SK-N-SH (cell line): Measurements from ENCODE around the gene BRINP3. TPM values are rescaled to one million over a fixed set of nuclear protein-coding genes. Genes with fewer than 3 reads are reported as not detected.
A peak's percentile ranks its signal among the peaks of the same experiment; 100 is the strongest.

Source experiments
- CTCF ChIA-PET: fragments of 300-600, 350-600 bp; formaldehyde crosslinking; extraction: SDS; loops from one replicate; lab custom pipeline; 2021; lab: Yijun Ruan, JAX
- POLR2A ChIA-PET: fragments of 350-600 bp; sonication (Branson Sonifier 250); formaldehyde crosslinking; extraction: SDS; loops from one replicate; lab custom pipeline; 2020; ENCODE audit warnings: antibody characterized with exemption, inconsistent platforms; lab: Yijun Ruan, JAX
- DNase-seq: peaks from one replicate; pipeline ENCODE4 v3.0.0; 2012
- H2AFZ ChIP-seq: fragments of 200-600 bp; sonication (generic); 2 replicates; pipeline ENCODE4 v1.8.1; 2016; ENCODE audit warnings: antibody characterized with exemption, mild to moderate bottlenecking, low read depth
- H3F3A ChIP-seq: fragments of 200-600 bp; sonication (generic); replicated peaks from 2 replicates; pipeline ENCODE3; 2016; ENCODE audit warnings: antibody characterized with exemption, mild to moderate bottlenecking; ENCODE audit not compliant: insufficient read depth
- H3K27ac ChIP-seq, 2 experiments: fragments of 200-500 bp in 1 of 2; fragments of 200-600 bp in 1 of 2; sonication (Bioruptor generic) in 1 of 2; sonication (generic), shearing (Covaris generic) in 1 of 2; 2 replicates each; pipeline versions ENCODE4 v1.5.1 to v1.6.1; 2014 to 2016; ENCODE audit warnings: low read depth in 2 of 2, inconsistent platforms in 1 of 2, low read length in 1 of 2, mild to moderate bottlenecking in 1 of 2, mixed read lengths in 1 of 2
- H3K27me3 ChIP-seq: fragments of 200-600 bp; sonication (generic), shearing (Covaris generic); 2 replicates; pipeline ENCODE4 v1.6.1; 2016; ENCODE audit warnings: mixed run types; ENCODE audit not compliant: insufficient read depth
- H3K36me3 ChIP-seq, 2 experiments: fragments of 200-500 bp in 1 of 2; fragments of 200-600 bp in 1 of 2; sonication (Bioruptor generic) in 1 of 2; sonication (generic) in 1 of 2; replicated peaks in 1 of 2; 2 replicates each; pipeline versions ENCODE3 to v1.5.1; 2014 to 2016; ENCODE audit warnings: low read length in 1 of 2, mild to moderate bottlenecking in 1 of 2; ENCODE audit not compliant: insufficient read depth in 2 of 2, control insufficient read depth in 1 of 2
- H3K4me1 ChIP-seq, 2 experiments: fragments of 200-500 bp in 1 of 2; fragments of 200-600 bp in 1 of 2; sonication (Bioruptor generic) in 1 of 2; sonication (generic), shearing (Covaris generic) in 1 of 2; 2 replicates each; pipeline versions ENCODE4 v1.5.1 to v1.6.1; 2014 to 2016; ENCODE audit warnings: low read depth in 1 of 2, low read length in 1 of 2, mixed run types in 1 of 2; ENCODE audit not compliant: insufficient read depth in 2 of 2, control insufficient read depth in 1 of 2
- H3K4me2 ChIP-seq: fragments of 200-600 bp; sonication (generic), shearing (Covaris generic); 2 replicates; pipeline ENCODE4 v1.6.1; 2017; ENCODE audit warnings: mixed run types
- H3K4me3 ChIP-seq, 2 experiments: fragments of 200-500 bp in 1 of 2; fragments of 200-600 bp in 1 of 2; sonication (Bioruptor generic) in 1 of 2; sonication (generic), shearing (Covaris generic) in 1 of 2; 2 replicates each; pipeline versions ENCODE4 v1.5.1 to v1.8.1; 2014 to 2016; ENCODE audit warnings: low read depth in 2 of 2, inconsistent platforms in 1 of 2, low read length in 1 of 2, mild to moderate bottlenecking in 1 of 2, mixed read lengths in 1 of 2, moderate library complexity in 1 of 2
- H3K79me2 ChIP-seq: fragments of 200-600 bp; sonication (generic); 2 replicates; pipeline ENCODE4 v1.8.1; 2017; ENCODE audit warnings: mild to moderate bottlenecking; ENCODE audit not compliant: insufficient read depth
- H3K9ac ChIP-seq: fragments of 200-600 bp; sonication (generic); 2 replicates; pipeline ENCODE4 v1.6.1; 2017; ENCODE audit warnings: mixed run types
- H3K9me2 ChIP-seq: fragments of 200-600 bp; sonication (generic); 2 replicates; pipeline ENCODE4 v1.6.1; 2017; ENCODE audit warnings: mixed run types
- H3K9me3 ChIP-seq: fragments of 200-600 bp; sonication (generic); 2 replicates; pipeline ENCODE4 v1.6.1; 2017; ENCODE audit warnings: mixed run types, mild to moderate bottlenecking, moderate library complexity
- H4K20me1 ChIP-seq: fragments of 200-600 bp; sonication (generic); 2 replicates; pipeline ENCODE4 v1.6.1; 2017; ENCODE audit warnings: mild to moderate bottlenecking, mixed run types; ENCODE audit not compliant: insufficient read depth
- CHD2 ChIP-seq: fragments of 150-350 bp; IDR thresholded peaks from 2 replicates; pipeline ENCODE4 v1.6.1; 2018; ENCODE audit warnings: low read length; ENCODE audit not compliant: partially characterized antibody
- ELF1 ChIP-seq: IDR thresholded peaks from 2 replicates; pipeline ENCODE4 v1.4.0; 2012
- EP300 ChIP-seq, 2 experiments: IDR thresholded peaks; 2 replicates each; pipeline versions ENCODE4 v1.4.0 to v1.6.1; 2012; ENCODE audit warnings: borderline replicate concordance in 1 of 2, low read depth in 1 of 2, low read length in 1 of 2
- FOXJ3 ChIP-seq: sonication (generic); formaldehyde crosslinking; IDR thresholded peaks from 2 replicates; pipeline ENCODE4 v1.5.1; 2020; ENCODE audit warnings: mild to moderate bottlenecking, missing genetic modification reagents
- FOXM1 ChIP-seq: IDR thresholded peaks from 2 replicates; pipeline ENCODE4 v1.4.0; 2012; ENCODE audit warnings: low read depth, mild to moderate bottlenecking
- GABPA ChIP-seq: IDR thresholded peaks from 2 replicates; pipeline ENCODE4 v1.4.0; 2012; ENCODE audit warnings: low read depth, mild to moderate bottlenecking
- GATA2 ChIP-seq: sonication (generic); formaldehyde crosslinking; IDR thresholded peaks from 2 replicates; pipeline ENCODE4 v1.5.0; 2020; ENCODE audit warnings: mild to moderate bottlenecking, missing genetic modification reagents
- JUND ChIP-seq: IDR thresholded peaks from 2 replicates; pipeline ENCODE4 v1.4.0; 2012
- MEF2A ChIP-seq: IDR thresholded peaks from 2 replicates; pipeline ENCODE4 v1.4.0; 2012; ENCODE audit warnings: low read depth, borderline replicate concordance
- MXI1 ChIP-seq: IDR thresholded peaks from 2 replicates; pipeline ENCODE4 v1.6.1; 2012; ENCODE audit warnings: mild to moderate bottlenecking, low read depth, low read length, improper control_type of control experiment
- NFIC ChIP-seq: IDR thresholded peaks from 2 replicates; pipeline ENCODE4 v1.4.0; 2012; ENCODE audit warnings: borderline replicate concordance
- POLR2AphosphoS5 ChIP-seq: IDR thresholded peaks from 2 replicates; pipeline ENCODE4 v1.6.1; 2012; ENCODE audit warnings: low read depth, low read length
- RAD21 ChIP-seq: IDR thresholded peaks from 2 replicates; pipeline ENCODE4 v1.6.1; 2012; ENCODE audit warnings: mild to moderate bottlenecking, low read length
- RCOR1 ChIP-seq: fragments of 150-350 bp; IDR thresholded peaks from 2 replicates; pipeline ENCODE4 v1.6.1; 2017; ENCODE audit warnings: antibody characterized with exemption, low read length
- RFX5 ChIP-seq: IDR thresholded peaks from 2 replicates; pipeline ENCODE4 v1.6.1; 2012; ENCODE audit warnings: mild to moderate bottlenecking, improper control_type of control experiment, low read length
- SIN3A ChIP-seq: IDR thresholded peaks from 2 replicates; pipeline ENCODE4 v1.6.1; 2012; ENCODE audit warnings: low read depth, mild to moderate bottlenecking, low read length, moderate library complexity, borderline replicate concordance
- TCF12 ChIP-seq: IDR thresholded peaks from 2 replicates; pipeline ENCODE4 v1.4.0; 2012
- TEAD4 ChIP-seq: IDR thresholded peaks from 2 replicates; pipeline ENCODE4 v1.4.0; 2012; ENCODE audit warnings: mild to moderate bottlenecking, borderline replicate concordance; ENCODE audit not compliant: insufficient read depth
- USF1 ChIP-seq: IDR thresholded peaks from 2 replicates; pipeline ENCODE4 v1.4.0; 2012; ENCODE audit warnings: low read depth, borderline replicate concordance
- YY1 ChIP-seq: IDR thresholded peaks from 2 replicates; pipeline ENCODE4 v1.4.0; 2012; ENCODE audit warnings: low read depth, mild to moderate bottlenecking
- WGBS: methylation state at CpG from one replicate; pipeline ENCODE4 v1.1.6; 2017; ENCODE audit warnings: low lambda C conversion rate; 5-methylcytosine and 5-hydroxymethylcytosine counted together
- polyA plus RNA-seq, 3 experiments: library from polyadenylated mRNA; depleted of rRNA; stranded (reverse); fragments of >200 nt; gene quantifications; 2 replicates each; pipeline ENCODE4 v1.2.3, GENCODE V29; 2012
- TF ChIP-seq, protein P1 (sequence below): fragments of 150-350 bp; IDR thresholded peaks from 2 replicates; pipeline ENCODE4 v1.6.1; 2017; ENCODE audit warnings: antibody characterized with exemption, low read length, low read depth, borderline replicate concordance
- TF ChIP-seq, protein P2 (sequence below): fragments of 150-350 bp; IDR thresholded peaks from 2 replicates; pipeline ENCODE4 v1.6.1; 2016; ENCODE audit warnings: mild to moderate bottlenecking, low read depth, low read length

The BRINP3 gene
- polyA plus RNA-seq, 1 of the 3 experiments (the other 2 are of a cell fraction), result not detected

- no peak overlapping the region for H3K9ac ChIP-seq
- no peaks in the 10 kb centered on the region for H3K36me3 ChIP-seq
- TF ChIP-seq, protein P1, sequence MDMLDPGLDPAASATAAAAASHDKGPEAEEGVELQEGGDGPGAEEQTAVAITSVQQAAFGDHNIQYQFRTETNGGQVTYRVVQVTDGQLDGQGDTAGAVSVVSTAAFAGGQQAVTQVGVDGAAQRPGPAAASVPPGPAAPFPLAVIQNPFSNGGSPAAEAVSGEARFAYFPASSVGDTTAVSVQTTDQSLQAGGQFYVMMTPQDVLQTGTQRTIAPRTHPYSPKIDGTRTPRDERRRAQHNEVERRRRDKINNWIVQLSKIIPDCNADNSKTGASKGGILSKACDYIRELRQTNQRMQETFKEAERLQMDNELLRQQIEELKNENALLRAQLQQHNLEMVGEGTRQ, result no peak
- TF ChIP-seq RAD21, result peak; percentile 44
- no peak overlapping the region for H3K4me3 ChIP-seq
- DNase-seq, result no peak
- H3K79me2 ChIP-seq, result no peaks in the 10 kb centered on the region
- no peaks in the 10 kb centered on the region for H3K27me3 ChIP-seq
- H4K20me1 ChIP-seq, result no peaks in the 10 kb centered on the region
- no peaks in the 10 kb centered on the region for H3F3A ChIP-seq
- H3K27ac ChIP-seq, result no peak overlapping the region
- no peaks in the 10 kb centered on the region for H3K9me3 ChIP-seq
- H2AFZ ChIP-seq, result no peak overlapping the region
- no peaks in the 10 kb centered on the region for H3K4me1 ChIP-seq
- CTCF ChIA-PET, result no interaction called here
- POLR2A ChIA-PET, result no interaction called here
- WGBS, result 35% methylated on average over 2 of the region's 2 CpGs
- no peak overlapping the region for H3K4me2 ChIP-seq
- peaks cover 6% of the 10 kb centered on the region; the same call in 1 of the 2 replicates for H3K9me2 ChIP-seq
Observed at GRCh38 chr1:190226006-190226405, 251.7 kb downstream of the BRINP3 start.

GRCh38 chr1:190212450-190212849 is 265.2 kb downstream of the BRINP3 start:
- Histone ChIP-seq H3K27ac (no peak overlapping the region), H2AFZ (no peak overlapping the region), H4K20me1 (no peaks in the 10 kb centered on the region), H3K27me3 (no peaks in the 10 kb centered on the region), H3K79me2 (no peaks in the 10 kb centered on the region), H3F3A (no peaks in the 10 kb centered on the region), H3K4me2 (no peak overlapping the region), H3K4me1 (no peaks in the 10 kb centered on the region; a peak in 2 of 4 replicates), H3K9ac (no peak overlapping the region), H3K36me3 (no peaks in the 10 kb centered on the region), H3K9me2 (no peaks in the 10 kb centered on the region), H3K9me3 (no peaks in the 10 kb centered on the region), H3K4me3 (no peak overlapping the region)
- DNase-seq, result peak; percentile 1
- no peak for TF ChIP-seq MXI1
- TF ChIP-seq RCOR1, result peak; percentile 75; the same call in 1 of the 2 replicates
- TF ChIP-seq CHD2, result peak; percentile 14
- POLR2A ChIA-PET, result no interaction called here
- WGBS, result 24% methylated on average over 3 of the region's 3 CpGs
- CTCF ChIA-PET, result interaction anchor here (0.7 to 0.8 kb wide), 3 partner anchors 10 to 41 kb away, joined by 3 read pairs; no protein-coding TSS in a partner anchor

DNA sequence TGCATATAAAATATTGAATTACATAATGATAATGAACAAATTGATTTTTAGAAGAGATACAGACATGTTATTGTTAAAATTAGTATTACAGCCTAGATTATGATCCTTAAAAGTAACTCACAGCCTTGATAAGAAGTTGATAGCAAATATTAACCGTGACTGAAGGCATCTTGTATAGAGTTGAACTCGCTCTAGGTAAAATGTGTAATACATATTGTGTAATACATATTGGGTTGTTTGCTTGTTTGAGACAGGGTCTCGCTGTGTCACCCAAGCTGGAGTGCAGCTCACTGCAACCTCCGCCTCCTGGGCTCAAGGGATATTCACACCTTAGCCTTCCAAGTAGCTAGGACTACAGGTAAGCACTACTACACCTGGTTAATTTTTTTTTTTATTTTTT is 269.9 kb downstream of the BRINP3 start:
- no peak for DNase-seq
- Histone ChIP-seq H3K9ac (no peak overlapping the region), H3K36me3 (no peaks in the 10 kb centered on the region), H3K27me3 (no peaks in the 10 kb centered on the region), H3F3A (no peaks in the 10 kb centered on the region), H3K9me2 (no peaks in the 10 kb centered on the region), H3K27ac (no peak overlapping the region), H3K4me3 (no peak overlapping the region), H3K4me1 (no peaks in the 10 kb centered on the region; a peak in 2 of 4 replicates), H3K9me3 (no peaks in the 10 kb centered on the region), H3K79me2 (no peaks in the 10 kb centered on the region), H2AFZ (no peak overlapping the region), H4K20me1 (no peaks in the 10 kb centered on the region), H3K4me2 (no peak overlapping the region)
- 73% methylated on average over 3 of the region's 4 CpGs for WGBS
- TF ChIP-seq POLR2AphosphoS5 (no peak), GATA2 (CRISPR knock-in tag) (no peak), USF1 (no peak), RFX5 (no peak), MEF2A (no peak), TCF12 (no peak), NFIC (no peak), YY1 (no peak), RAD21 (no peak), SIN3A (no peak), FOXJ3 (CRISPR knock-in tag) (no peak), FOXM1 (no peak), EP300 (IDR thresholded peaks at IDR 0.05; ENCODE audit: borderline replicate concordance in 1 of 2, low read depth in 1 of 2, low read length in 1 of 2) (no peak), MXI1 (no peak), JUND (no peak), TEAD4 (no peak), ELF1 (no peak), GABPA (no peak)
- TF ChIP-seq, protein P2, sequence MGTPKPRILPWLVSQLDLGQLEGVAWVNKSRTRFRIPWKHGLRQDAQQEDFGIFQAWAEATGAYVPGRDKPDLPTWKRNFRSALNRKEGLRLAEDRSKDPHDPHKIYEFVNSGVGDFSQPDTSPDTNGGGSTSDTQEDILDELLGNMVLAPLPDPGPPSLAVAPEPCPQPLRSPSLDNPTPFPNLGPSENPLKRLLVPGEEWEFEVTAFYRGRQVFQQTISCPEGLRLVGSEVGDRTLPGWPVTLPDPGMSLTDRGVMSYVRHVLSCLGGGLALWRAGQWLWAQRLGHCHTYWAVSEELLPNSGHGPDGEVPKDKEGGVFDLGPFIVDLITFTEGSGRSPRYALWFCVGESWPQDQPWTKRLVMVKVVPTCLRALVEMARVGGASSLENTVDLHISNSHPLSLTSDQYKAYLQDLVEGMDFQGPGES, result no peak
- ChIA-PET CTCF (no interaction called here), POLR2A (no interaction called here)
